Brain microvascular endothelial cell (primary cell): ENCODE results near the gene IFT52.

Source experiments
- DNase-seq: peaks from one replicate; pipeline ENCODE4 v3.0.0-alpha.2; 2020
- H3K27ac ChIP-seq: fragments of 250-450 bp; sonication (Bioruptor Pico); 2 replicates; pipeline ENCODE4 v1.5.1; 2020; ENCODE audit warnings: mild to moderate bottlenecking, moderate library complexity
- H3K27me3 ChIP-seq: fragments of 250-450 bp; sonication (Bioruptor Pico); replicated peaks from 2 replicates; pipeline ENCODE4 v1.5.1; 2020; ENCODE audit warnings: mild to moderate bottlenecking
- H3K36me3 ChIP-seq: fragments of 250-450 bp; sonication (Bioruptor Pico); replicated peaks from 2 replicates; pipeline ENCODE4 v1.5.1; 2020; ENCODE audit warnings: mild to moderate bottlenecking
- H3K4me3 ChIP-seq: 2 replicates; pipeline ENCODE4 v1.5.1; 2011; ENCODE audit warnings: low read depth, mild to moderate bottlenecking, control low read depth, low read length, moderate library complexity
- in situ Hi-C: cut with HindIII; loops from 2 replicates; pipeline ENCODE4 v1.10.0; 2017; ENCODE audit warnings: low sequenced_read_pairs, low pct_ligation_motif_present
- TF ChIP-seq, protein P1 (sequence below): IDR thresholded peaks from 2 replicates; pipeline ENCODE4 v1.5.1; 2011; ENCODE audit warnings: low read depth, mild to moderate bottlenecking, moderate library complexity, low read length, control low read depth, inconsistent platforms; ENCODE audit errors: missing control alignments

Gene IFT52

GRCh38 chr20:43681991-43682410 is 91.3 kb downstream of the IFT52 start:
- Histone ChIP-seq H3K27ac (no peak overlapping the region), H3K4me3 (no peak overlapping the region), H3K36me3 (no peaks in the 10 kb centered on the region), H3K27me3 (no peaks in the 10 kb centered on the region)
- in situ Hi-C loops, result no loop called here
- DNase-seq, result no peak
- TF ChIP-seq, protein P1, sequence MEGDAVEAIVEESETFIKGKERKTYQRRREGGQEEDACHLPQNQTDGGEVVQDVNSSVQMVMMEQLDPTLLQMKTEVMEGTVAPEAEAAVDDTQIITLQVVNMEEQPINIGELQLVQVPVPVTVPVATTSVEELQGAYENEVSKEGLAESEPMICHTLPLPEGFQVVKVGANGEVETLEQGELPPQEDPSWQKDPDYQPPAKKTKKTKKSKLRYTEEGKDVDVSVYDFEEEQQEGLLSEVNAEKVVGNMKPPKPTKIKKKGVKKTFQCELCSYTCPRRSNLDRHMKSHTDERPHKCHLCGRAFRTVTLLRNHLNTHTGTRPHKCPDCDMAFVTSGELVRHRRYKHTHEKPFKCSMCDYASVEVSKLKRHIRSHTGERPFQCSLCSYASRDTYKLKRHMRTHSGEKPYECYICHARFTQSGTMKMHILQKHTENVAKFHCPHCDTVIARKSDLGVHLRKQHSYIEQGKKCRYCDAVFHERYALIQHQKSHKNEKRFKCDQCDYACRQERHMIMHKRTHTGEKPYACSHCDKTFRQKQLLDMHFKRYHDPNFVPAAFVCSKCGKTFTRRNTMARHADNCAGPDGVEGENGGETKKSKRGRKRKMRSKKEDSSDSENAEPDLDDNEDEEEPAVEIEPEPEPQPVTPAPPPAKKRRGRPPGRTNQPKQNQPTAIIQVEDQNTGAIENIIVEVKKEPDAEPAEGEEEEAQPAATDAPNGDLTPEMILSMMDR, result no peak

- TF ChIP-seq, protein P1, result no peak
- no peak overlapping the region for H3K4me3 ChIP-seq
- in situ Hi-C loops, result no loop called here
- H3K36me3 ChIP-seq, result no peaks in the 10 kb centered on the region
- H3K27me3 ChIP-seq, result no peaks in the 10 kb centered on the region
- H3K27ac ChIP-seq, result no peak overlapping the region
- no peak for DNase-seq
Observed at GRCh38 chr20:43682446-43682845, 91.7 kb downstream of the IFT52 start.

- no peaks in the 10 kb centered on the region for H3K36me3 ChIP-seq
- TF ChIP-seq, protein P1, result no peak
- in situ Hi-C loops, result no loop called here
- no peak for DNase-seq
- H3K27ac ChIP-seq, result no peak overlapping the region
- no peak overlapping the region for H3K4me3 ChIP-seq
- no peaks in the 10 kb centered on the region for H3K27me3 ChIP-seq
Observed at GRCh38 chr20:43686820-43687219, 96.1 kb downstream of the IFT52 start.

- in situ Hi-C loops, result no loop called here
- no peak for DNase-seq
- H3K27me3 ChIP-seq, result no peaks in the 10 kb centered on the region
- H3K36me3 ChIP-seq, result no peaks in the 10 kb centered on the region
- TF ChIP-seq, protein P1, result no peak
- no peak overlapping the region for H3K27ac ChIP-seq
- no peak overlapping the region for H3K4me3 ChIP-seq
Observed at GRCh38 chr20:43689165-43689564, 98.4 kb downstream of the IFT52 start.

DNA sequence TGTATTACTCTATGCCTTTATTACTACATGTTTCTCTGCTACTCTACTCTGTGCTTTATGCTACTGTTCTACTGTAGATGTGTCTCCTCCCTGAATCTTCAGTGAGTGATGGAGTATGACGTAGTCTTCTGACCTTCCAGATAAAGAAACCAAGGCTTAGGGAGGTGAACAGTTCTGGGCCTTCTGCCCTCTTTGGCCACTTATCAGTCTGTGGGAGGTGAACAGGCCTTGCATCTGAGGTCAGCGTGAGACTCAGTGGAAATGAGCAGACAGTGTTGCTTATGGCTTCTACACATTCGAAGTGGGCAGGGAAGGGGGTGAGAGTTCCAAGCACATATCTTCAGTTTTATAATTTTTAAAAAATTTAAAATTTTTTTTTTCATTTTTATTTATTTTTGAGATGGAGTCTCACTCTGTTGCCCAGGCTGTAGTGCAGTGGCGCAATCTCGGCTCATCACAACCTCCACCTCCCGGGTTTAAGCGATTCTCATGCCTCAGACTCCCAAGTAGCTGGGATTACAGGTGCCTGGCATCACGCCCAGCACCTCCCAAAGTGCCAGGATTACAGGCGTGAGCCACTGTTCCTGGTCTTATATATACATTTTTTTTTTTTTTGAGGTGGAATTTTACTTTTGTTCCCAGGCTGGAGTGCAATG is 100.3 kb downstream of the IFT52 start:
- TF ChIP-seq, protein P1, result no peak
- Histone ChIP-seq H3K36me3 (no peaks in the 10 kb centered on the region), H3K27me3 (no peaks in the 10 kb centered on the region), H3K4me3 (no peak overlapping the region), H3K27ac (no peak overlapping the region)
- no peak for DNase-seq
- in situ Hi-C loops, result no loop called here

- no peak overlapping the region for H3K4me3 ChIP-seq
- no peak overlapping the region for H3K27ac ChIP-seq
- in situ Hi-C loops, result no loop called here
- TF ChIP-seq, protein P1, result peak; percentile 80
- peak; percentile 36 for DNase-seq
- no peaks in the 10 kb centered on the region for H3K36me3 ChIP-seq
- no peaks in the 10 kb centered on the region for H3K27me3 ChIP-seq
Observed at GRCh38 chr20:43691928-43692524, 101.3 kb downstream of the IFT52 start.
